Thoracic aorta (tissue), 2 donors: ENCODE measurements around the gene MYO1E. TPM values are rescaled to one million over a fixed set of nuclear protein-coding genes. Genes with fewer than 3 reads are reported as not detected.
"Not testable (repeated sequence)": the region's sequence is repeated elsewhere in the genome, so short reads cannot be mapped to it uniquely, and the experiment has no call there.

ENCODE experiments used
- ATAC-seq: fragments of 150-250 bp; one replicate; pipeline ENCODE4 v1.8.0; 2017; ENCODE audit warnings: low read depth; ENCODE audit not compliant: insufficient number of reproducible peaks, low FRiP score
- DNase-seq: peaks from one replicate; pipeline ENCODE4 v3.0.0-alpha.2; 2020; ENCODE audit warnings: low spot score
- H3K27ac ChIP-seq, 2 donors: fragments of 200-600 bp; sonication (generic); 1 replicate in 1 of 2; 2 replicates in 1 of 2; pipeline ENCODE4 v1.5.1; 2016; ENCODE audit warnings: mild to moderate bottlenecking in 2 of 2, moderate library complexity in 2 of 2
- H3K27me3 ChIP-seq: fragments of 200-600 bp; sonication (generic); replicated peaks from 2 replicates; pipeline ENCODE4 v1.6.0; 2016; ENCODE audit warnings: mild to moderate bottlenecking; ENCODE audit not compliant: insufficient read depth
- H3K36me3 ChIP-seq: fragments of 200-600 bp; sonication (generic); one replicate; pipeline ENCODE4 v1.5.1; 2016
- H3K4me1 ChIP-seq, 2 donors: fragments of 200-600 bp; sonication (generic); 1 replicate in 1 of 2; 2 replicates in 1 of 2; pipeline versions ENCODE4 v1.5.1 to v1.6.0; 2016; ENCODE audit warnings: low read depth in 2 of 2, mild to moderate bottlenecking in 1 of 2; ENCODE audit not compliant: control insufficient read depth in 1 of 2
- H3K4me3 ChIP-seq: fragments of 200-600 bp; sonication (generic); 2 replicates; pipeline ENCODE4 v1.5.1; 2016; ENCODE audit warnings: mild to moderate bottlenecking
- H3K9me3 ChIP-seq: fragments of 200-600 bp; sonication (generic); 2 replicates; pipeline ENCODE4 v1.5.1; 2016
- CTCF ChIP-seq: fragments of 200-600 bp; sonication (generic); IDR thresholded peaks from one replicate; pipeline ENCODE4 v1.5.1; 2019; ENCODE audit warnings: antibody characterized with exemption
- total RNA-seq, 2 donors: library from RNA; depleted of rRNA; stranded (reverse); fragments of >200 nt; gene quantifications; one replicate each; pipeline versions ENCODE4 v1.1.0 to v1.2.3, GENCODE V29; 2016

Gene MYO1E
- total RNA-seq, 2 donors from 2014 or later = 56.2 to 121 TPM

GRCh38 chr15:59345326-59345725 lies 27.3 kb downstream of the MYO1E start:
- DNase-seq = no peak
- no peak for ATAC-seq
- no peaks in the 10 kb centered on the region for H3K36me3 ChIP-seq
- no peaks in the 10 kb centered on the region for H3K9me3 ChIP-seq
- no peak for TF ChIP-seq CTCF
- no peaks in the 10 kb centered on the region for H3K27me3 ChIP-seq
- peaks cover 13 to 51% of the 10 kb centered on the region in 2 donors for H3K4me1 ChIP-seq
- H3K4me3 ChIP-seq = no peak overlapping the region
- no peak overlapping the region for H3K27ac ChIP-seq

- Histone ChIP-seq H3K4me1 (peaks cover 13 to 51% of the 10 kb centered on the region in 2 donors), H3K36me3 (no peaks in the 10 kb centered on the region)
- no peak for ATAC-seq
These were observed 28.4 kb downstream of the MYO1E start for GRCh38 chr15:59344311-59344710.

GRCh38 chr15:59340325-59340724 lies 32.3 kb downstream of the MYO1E start:
- TF ChIP-seq CTCF = no peak
- no peaks in the 10 kb centered on the region for H3K36me3 ChIP-seq
- no peak for DNase-seq
- H3K9me3 ChIP-seq = no peaks in the 10 kb centered on the region
- H3K4me1 ChIP-seq = peaks cover 11 to 32% of the 10 kb centered on the region in 2 donors
- H3K4me3 ChIP-seq = no peak overlapping the region
- H3K27ac ChIP-seq = no peak overlapping the region
- ATAC-seq = no peak
- H3K27me3 ChIP-seq = no peaks in the 10 kb centered on the region

More at GRCh38 chr15:59344311-59344710, 28.4 kb downstream of the MYO1E start:
- H3K4me3 ChIP-seq = no peak overlapping the region
- no peak for DNase-seq
- no peak for TF ChIP-seq CTCF
- no peaks in the 10 kb centered on the region for H3K9me3 ChIP-seq
- H3K27me3 ChIP-seq = no peaks in the 10 kb centered on the region
- H3K27ac ChIP-seq = no peak overlapping the region

GRCh38 chr15:59339252-59339672 lies 33.4 kb downstream of the MYO1E start:
- ATAC-seq = no peak
- Histone ChIP-seq H3K4me3 (no peak overlapping the region), H3K4me1 (peaks cover 14 to 25% of the 10 kb centered on the region in 2 donors), H3K27ac (no peak overlapping the region), H3K36me3 (no peaks in the 10 kb centered on the region), H3K27me3 (no peaks in the 10 kb centered on the region), H3K9me3 (no peaks in the 10 kb centered on the region)
- DNase-seq = no peak
- TF ChIP-seq CTCF = no peak

- H3K27me3 ChIP-seq = no peaks in the 10 kb centered on the region
- H3K4me1 ChIP-seq = peaks cover 14 to 23% of the 10 kb centered on the region in 2 donors
- TF ChIP-seq CTCF = no peak
- DNase-seq = no peak
- H3K36me3 ChIP-seq = no peaks in the 10 kb centered on the region
- H3K4me3 ChIP-seq = no peak overlapping the region
- no peaks in the 10 kb centered on the region for H3K9me3 ChIP-seq
- no peak overlapping the region for H3K27ac ChIP-seq
- no peak for ATAC-seq
These were observed 34.3 kb downstream of the MYO1E start for GRCh38 chr15:59338414-59338813.

GRCh38 chr15:59336725-59337124 lies 35.9 kb downstream of the MYO1E start:
- peaks cover 14 to 23% of the 10 kb centered on the region in 2 donors for H3K4me1 ChIP-seq
- not testable (repeated sequence) for H3K9me3 ChIP-seq, H3K36me3 ChIP-seq, ATAC-seq, H3K4me3 ChIP-seq, H3K27ac ChIP-seq, H3K27me3 ChIP-seq, DNase-seq
